Neuronal stem cell (in vitro differentiated cells): ENCODE measurements around the gene TBC1D25.
A peak's percentile ranks its signal among the peaks of the same experiment; 100 is the strongest.

ENCODE experiments used
- DNase-seq: peaks from one replicate; pipeline ENCODE4 v3.0.0-alpha.2; 2013; ENCODE audit warnings: low spot score
- H2AFZ ChIP-seq: one replicate; pipeline ENCODE4 v1.6.1; 2013; ENCODE audit warnings: mild to moderate bottlenecking, low read length, inconsistent platforms
- H2AK5ac ChIP-seq: 2 replicates; pipeline ENCODE4 v1.6.1; 2013; ENCODE audit warnings: low read depth, mild to moderate bottlenecking, inconsistent platforms, low read length, moderate library complexity, mixed read lengths
- H2BK120ac ChIP-seq: 2 replicates; pipeline ENCODE4 v1.6.1; 2013; ENCODE audit warnings: low read depth, mild to moderate bottlenecking, inconsistent platforms, low read length, moderate library complexity, mixed read lengths
- H2BK12ac ChIP-seq: one replicate; pipeline ENCODE4 v1.6.1; 2013; ENCODE audit warnings: low read length, inconsistent platforms
- H2BK15ac ChIP-seq: 2 replicates; pipeline ENCODE4 v1.6.1; 2013; ENCODE audit warnings: mild to moderate bottlenecking, low read length, inconsistent platforms, mixed read lengths
- H2BK5ac ChIP-seq: one replicate; pipeline ENCODE4 v1.6.1; 2013; ENCODE audit warnings: inconsistent platforms, mild to moderate bottlenecking, low read length, moderate library complexity
- H3K14ac ChIP-seq: one replicate; pipeline ENCODE4 v1.6.1; 2013; ENCODE audit warnings: low read length, inconsistent platforms
- H3K18ac ChIP-seq: 2 replicates; pipeline ENCODE4 v1.6.1; 2013; ENCODE audit warnings: low read length, inconsistent platforms
- H3K23ac ChIP-seq: 2 replicates; pipeline ENCODE4 v1.6.1; 2013; ENCODE audit warnings: low read depth, mild to moderate bottlenecking, mixed read lengths, low read length, inconsistent platforms; ENCODE audit not compliant: poor library complexity
- H3K27ac ChIP-seq: replicated peaks from 3 replicates; pipeline ENCODE4 v1.5.1; 2013; ENCODE audit warnings: low read length, inconsistent platforms
- H3K27me3 ChIP-seq, 3 experiments: 2 replicates each; pipeline ENCODE4 v1.6.1; 2013; ENCODE audit warnings: low read length in 3 of 3, mild to moderate bottlenecking in 2 of 3, inconsistent platforms in 1 of 3, low read depth in 1 of 3, mixed read lengths in 1 of 3, moderate library complexity in 1 of 3; ENCODE audit not compliant: control insufficient read depth in 3 of 3, insufficient read depth in 3 of 3
- H3K36me3 ChIP-seq, 2 donors: replicated peaks in 1 of 2; 2 replicates each; pipeline ENCODE4 v1.6.1; 2013; ENCODE audit warnings: low read length in 2 of 2; ENCODE audit not compliant: control insufficient read depth in 2 of 2, insufficient read depth in 2 of 2
- H3K4ac ChIP-seq: 2 replicates; pipeline ENCODE4 v1.6.1; 2013; ENCODE audit warnings: inconsistent platforms, mild to moderate bottlenecking, low read length, moderate library complexity
- H3K4me1 ChIP-seq, 2 donors: 1 replicate in 1 of 2; 2 replicates in 1 of 2; pipeline ENCODE4 v1.6.1; 2013; ENCODE audit warnings: low read length in 2 of 2, low read depth in 1 of 2; ENCODE audit not compliant: control insufficient read depth in 2 of 2, insufficient read depth in 1 of 2
- H3K4me2 ChIP-seq: one replicate; pipeline ENCODE4 v1.6.1; 2013; ENCODE audit warnings: mild to moderate bottlenecking, low read length, inconsistent platforms; ENCODE audit not compliant: insufficient read depth, poor library complexity, severe bottlenecking
- H3K4me3 ChIP-seq, 2 donors: 2 replicates each; pipeline ENCODE4 v1.5.1; 2013; ENCODE audit warnings: low read length in 2 of 2, mild to moderate bottlenecking in 2 of 2, inconsistent platforms in 1 of 2, moderate library complexity in 1 of 2
- H3K79me1 ChIP-seq: one replicate; pipeline ENCODE4 v1.6.1; 2013; ENCODE audit warnings: low read depth, mild to moderate bottlenecking, inconsistent platforms, low read length, moderate library complexity
- H3K9ac ChIP-seq: one replicate; pipeline ENCODE4 v1.6.1; 2013; ENCODE audit warnings: mild to moderate bottlenecking, low read depth, low read length, inconsistent platforms; ENCODE audit not compliant: poor library complexity
- H3K9me3 ChIP-seq, 2 donors: replicated peaks in 1 of 2; 2 replicates each; pipeline versions ENCODE3 to v1.6.1; 2013; ENCODE audit warnings: low read length in 2 of 2, mild to moderate bottlenecking in 2 of 2, inconsistent platforms in 1 of 2, low read depth in 1 of 2, mixed read lengths in 1 of 2, moderate library complexity in 1 of 2; ENCODE audit not compliant: control insufficient read depth in 2 of 2, insufficient read depth in 1 of 2
- H4K8ac ChIP-seq: one replicate; pipeline ENCODE4 v1.6.1; 2013; ENCODE audit warnings: low read depth, mild to moderate bottlenecking, inconsistent platforms, low read length, moderate library complexity
- H4K91ac ChIP-seq: one replicate; pipeline ENCODE4 v1.6.1; 2013; ENCODE audit warnings: low read length, low read depth, mild to moderate bottlenecking, inconsistent platforms; ENCODE audit not compliant: poor library complexity
- WGBS, 2 donors: extraction: QIAGEN DNeasy Blood & Tissue Kit; methylation state at CpG; one replicate each; pipeline ENCODE4 v1.1.7; 2013; ENCODE audit warnings: missing lambda C conversion rate in 2 of 2, mixed read lengths in 1 of 2; ENCODE audit not compliant: insufficient read length in 2 of 2, insufficient replicate concordance in 1 of 2; ENCODE audit errors: extremely low coverage in 2 of 2; 5-methylcytosine and 5-hydroxymethylcytosine counted together

TBC1D25 gene

GRCh38 chrX:48508400-48509244 is 30.9 kb upstream of the TBC1D25 start, which contains the start of gene PORCN:
TSS of gene PORCN (plus strand) at chrX:48508992. CDS start at chrX:48509821, 829 bp downstream.
- Histone ChIP-seq H4K91ac (no peak within 1 kb of the TSS), H3K4me3 (peak within 1 kb of the TSS; percentile 75 to 90), H3K18ac (peak within 1 kb of the TSS; percentile 15), H3K23ac (no peak within 1 kb of the TSS), H3K9ac (peak within 1 kb of the TSS; percentile 83), H2BK12ac (no peak within 1 kb of the TSS), H2BK15ac (no peak within 1 kb of the TSS), H3K79me1 (no peaks in the 10 kb centered on the region), H3K4me2 (peak within 1 kb of the TSS; percentile 62), H2AK5ac (no peak within 1 kb of the TSS), H2BK120ac (no peak within 1 kb of the TSS), H3K36me3 (peaks cover 0 to 1% of the 10 kb centered on the region in 2 donors), H3K27me3 (no peaks in the 10 kb centered on the region), H3K9me3 (no peaks in the 10 kb centered on the region), H3K4me1 (peaks cover 4% of the 10 kb centered on the region in 2 donors), H3K27ac (no peak within 1 kb of the TSS), H2AFZ (peak within 1 kb of the TSS; percentile 95), H3K14ac (no peak within 1 kb of the TSS), H4K8ac (no peak within 1 kb of the TSS), H3K4ac (no peak within 1 kb of the TSS), H2BK5ac (no peak within 1 kb of the TSS)
- DNase-seq, result peak; percentile 50
- no CpG with 5 or more reads among the region's 65 CpGs for WGBS, 2 donors

GRCh38 chrX:48509245-48509590 is 30.3 kb upstream of the TBC1D25 start:
- H3K4me2 ChIP-seq, result peak overlapping the region; percentile 62
- H2BK120ac ChIP-seq, result no peak overlapping the region
- peak overlapping the region; percentile 75 to 90 for H3K4me3 ChIP-seq
- peaks cover 4% of the 10 kb centered on the region in 2 donors for H3K4me1 ChIP-seq
- no peak overlapping the region for H2BK15ac ChIP-seq
- H2AK5ac ChIP-seq, result no peak overlapping the region
- WGBS, 2 donors, result no CpG with 5 or more reads among the region's 16 CpGs
- no peak overlapping the region for H3K23ac ChIP-seq
- no peaks in the 10 kb centered on the region for H3K27me3 ChIP-seq
- H2BK5ac ChIP-seq, result no peak overlapping the region
- H3K4ac ChIP-seq, result no peak overlapping the region
- H4K8ac ChIP-seq, result no peak overlapping the region
- H2AFZ ChIP-seq, result peak overlapping the region; percentile 95
- H3K79me1 ChIP-seq, result no peaks in the 10 kb centered on the region
- H4K91ac ChIP-seq, result no peak overlapping the region
- H3K14ac ChIP-seq, result no peak overlapping the region
- peak overlapping the region; percentile 15 for H3K18ac ChIP-seq
- no peaks in the 10 kb centered on the region for H3K9me3 ChIP-seq
- H3K9ac ChIP-seq, result peak overlapping the region; percentile 83
- peaks cover 0 to 1% of the 10 kb centered on the region in 2 donors for H3K36me3 ChIP-seq
- H2BK12ac ChIP-seq, result no peak overlapping the region
- H3K27ac ChIP-seq, result no peak overlapping the region
- DNase-seq, result no peak

- Histone ChIP-seq H2BK5ac (no peak overlapping the region), H3K4me1 (peaks cover 4% of the 10 kb centered on the region in 2 donors), H3K18ac (no peak overlapping the region), H2AFZ (peak overlapping the region; percentile 95), H3K14ac (no peak overlapping the region), H4K91ac (no peak overlapping the region), H2BK120ac (no peak overlapping the region), H2BK12ac (no peak overlapping the region), H3K36me3 (peaks cover 1 to 3% of the 10 kb centered on the region in 2 donors), H3K27me3 (no peaks in the 10 kb centered on the region), H3K79me1 (no peaks in the 10 kb centered on the region), H3K9me3 (no peaks in the 10 kb centered on the region), H2BK15ac (no peak overlapping the region), H3K4ac (no peak overlapping the region), H3K27ac (no peak overlapping the region), H4K8ac (no peak overlapping the region), H3K4me2 (peak overlapping the region; percentile 62), H3K9ac (peak overlapping the region; percentile 70), H3K23ac (no peak overlapping the region), H3K4me3 (peak overlapping the region; percentile 75 to 90), H2AK5ac (no peak overlapping the region)
- DNase-seq, result no peak
- no CpG with 5 or more reads among the region's 11 CpGs for WGBS, 2 donors
Measured at GRCh38 chrX:48509619-48510018, 29.9 kb upstream of the TBC1D25 start.

GRCh38 chrX:48511560-48511959 is 28.0 kb upstream of the TBC1D25 start:
- no peak overlapping the region for H2BK15ac ChIP-seq
- no peak overlapping the region for H2AK5ac ChIP-seq
- H3K23ac ChIP-seq, result no peak overlapping the region
- no peaks in the 10 kb centered on the region for H3K9me3 ChIP-seq
- H3K36me3 ChIP-seq, result peaks cover 1 to 3% of the 10 kb centered on the region in 2 donors
- no peak overlapping the region for H3K4ac ChIP-seq
- H3K9ac ChIP-seq, result no peak overlapping the region
- H3K4me1 ChIP-seq, result peaks cover 4% of the 10 kb centered on the region in 2 donors
- H4K91ac ChIP-seq, result no peak overlapping the region
- no peak overlapping the region for H2BK120ac ChIP-seq
- no peak overlapping the region for H3K14ac ChIP-seq
- no peak overlapping the region for H3K27ac ChIP-seq
- no peak overlapping the region for H4K8ac ChIP-seq
- no peak overlapping the region for H3K4me3 ChIP-seq
- no peak overlapping the region for H3K18ac ChIP-seq
- no peak overlapping the region for H2AFZ ChIP-seq
- H3K4me2 ChIP-seq, result no peak overlapping the region
- H2BK5ac ChIP-seq, result no peak overlapping the region
- no peaks in the 10 kb centered on the region for H3K27me3 ChIP-seq
- no peak overlapping the region for H2BK12ac ChIP-seq
- no CpG with 5 or more reads among the region's 4 CpGs for WGBS, 2 donors
- no peaks in the 10 kb centered on the region for H3K79me1 ChIP-seq
- no peak for DNase-seq
